Activated T-helper 1 cell treated with Interleukin-2 at 50 U/mL for 16 hours (primary cell): ENCODE measurements around the gene BOLA1.
"Not testable (repeated sequence)": the region's sequence is repeated elsewhere in the genome, so short reads cannot be mapped to it uniquely, and the experiment has no call there.

Experiments used
- DNase-seq: peaks from one replicate; pipeline ENCODE4 v3.0.0-alpha.2; 2020; ENCODE audit warnings: low read depth

BOLA1 gene

DNA sequence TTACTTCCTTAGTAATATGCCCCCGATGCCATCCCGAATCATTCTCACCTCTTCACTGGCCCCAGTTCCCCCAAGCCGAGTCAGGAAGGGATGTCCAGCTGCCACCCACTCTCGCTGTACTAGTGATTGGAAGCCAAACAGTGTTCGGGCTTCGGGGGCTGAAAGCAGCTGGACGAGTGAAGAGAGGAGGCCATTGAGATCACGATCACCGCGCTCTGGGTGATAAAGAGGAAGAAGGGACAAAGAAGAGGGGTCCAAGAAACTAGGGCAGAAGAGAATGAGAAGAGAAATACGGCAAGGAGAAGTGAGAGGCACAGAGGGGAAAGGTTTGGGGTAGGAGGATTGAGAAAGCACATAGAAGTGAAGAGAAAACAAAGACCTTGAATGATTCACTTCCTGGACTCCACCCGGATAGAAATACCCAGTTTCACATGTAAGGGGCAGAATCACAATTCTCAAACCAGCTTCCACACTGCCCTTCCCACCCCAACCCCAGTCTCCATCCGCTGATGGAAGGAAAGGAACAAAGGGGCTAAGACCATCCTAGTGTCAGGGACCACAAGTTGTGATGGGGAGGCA is 31.9 kb downstream of the BOLA1 start:
- DNase-seq: no peak

DNA sequence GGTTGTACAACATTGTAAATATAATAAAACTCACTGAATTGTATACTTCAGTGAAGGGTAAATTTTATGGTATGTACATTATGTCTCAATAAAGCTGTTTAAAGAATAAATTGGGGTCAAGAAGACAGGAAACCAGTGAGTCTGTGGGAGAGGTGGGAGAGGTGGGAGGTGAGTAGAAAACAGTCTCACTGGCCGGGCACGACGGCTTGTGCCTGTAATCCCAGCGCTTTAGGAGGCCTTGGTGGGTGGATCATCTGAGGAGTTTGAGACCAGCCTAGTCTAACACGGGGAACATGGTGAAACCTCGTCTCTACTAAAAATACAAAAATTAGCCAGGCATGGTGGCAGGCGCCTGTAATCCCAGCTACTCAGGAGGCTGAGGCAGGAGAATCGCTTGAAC is 33.1 kb downstream of the BOLA1 start:
- DNase-seq: no peak

DNA sequence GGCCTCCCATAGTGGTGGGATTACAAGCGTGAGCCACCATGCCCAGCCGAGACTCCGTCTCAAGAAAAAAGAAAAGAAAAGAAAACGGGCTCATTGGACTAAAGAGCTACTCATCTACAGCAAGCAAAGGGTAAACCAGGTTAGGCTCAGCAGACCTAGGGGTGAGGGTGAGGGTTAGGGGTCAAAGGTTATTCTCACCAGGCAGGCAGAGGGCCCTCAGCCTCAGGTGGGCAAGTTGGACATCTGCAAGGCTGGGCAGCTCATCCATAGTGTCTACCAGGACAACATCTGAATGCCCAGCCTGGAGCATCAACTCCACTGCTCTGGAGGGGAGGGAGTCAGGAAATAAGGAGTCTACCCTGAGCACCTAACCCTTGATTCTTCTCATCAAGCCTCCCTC is 33.8 kb downstream of the BOLA1 start:
- no peak for DNase-seq

DNA sequence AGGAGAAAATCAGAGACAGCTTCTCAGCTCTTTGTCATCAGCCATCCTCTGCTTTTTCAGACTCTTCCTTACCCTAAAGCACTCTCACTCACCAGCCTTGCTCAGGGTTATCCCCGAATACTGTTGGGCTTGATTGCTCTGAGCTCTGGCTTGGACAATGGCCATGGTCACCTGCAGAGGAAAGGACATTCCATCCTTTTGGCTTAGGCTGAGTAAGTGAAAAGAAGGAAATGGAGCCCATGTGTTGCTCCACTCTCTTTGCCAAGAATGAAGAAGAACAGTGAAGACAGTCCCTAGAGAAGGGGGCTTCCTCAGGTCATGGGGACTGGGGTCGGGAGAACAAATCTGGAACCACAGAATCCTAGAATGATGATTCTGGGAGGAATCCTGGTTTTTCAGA is 35.0 kb downstream of the BOLA1 start:
- no peak for DNase-seq

DNA sequence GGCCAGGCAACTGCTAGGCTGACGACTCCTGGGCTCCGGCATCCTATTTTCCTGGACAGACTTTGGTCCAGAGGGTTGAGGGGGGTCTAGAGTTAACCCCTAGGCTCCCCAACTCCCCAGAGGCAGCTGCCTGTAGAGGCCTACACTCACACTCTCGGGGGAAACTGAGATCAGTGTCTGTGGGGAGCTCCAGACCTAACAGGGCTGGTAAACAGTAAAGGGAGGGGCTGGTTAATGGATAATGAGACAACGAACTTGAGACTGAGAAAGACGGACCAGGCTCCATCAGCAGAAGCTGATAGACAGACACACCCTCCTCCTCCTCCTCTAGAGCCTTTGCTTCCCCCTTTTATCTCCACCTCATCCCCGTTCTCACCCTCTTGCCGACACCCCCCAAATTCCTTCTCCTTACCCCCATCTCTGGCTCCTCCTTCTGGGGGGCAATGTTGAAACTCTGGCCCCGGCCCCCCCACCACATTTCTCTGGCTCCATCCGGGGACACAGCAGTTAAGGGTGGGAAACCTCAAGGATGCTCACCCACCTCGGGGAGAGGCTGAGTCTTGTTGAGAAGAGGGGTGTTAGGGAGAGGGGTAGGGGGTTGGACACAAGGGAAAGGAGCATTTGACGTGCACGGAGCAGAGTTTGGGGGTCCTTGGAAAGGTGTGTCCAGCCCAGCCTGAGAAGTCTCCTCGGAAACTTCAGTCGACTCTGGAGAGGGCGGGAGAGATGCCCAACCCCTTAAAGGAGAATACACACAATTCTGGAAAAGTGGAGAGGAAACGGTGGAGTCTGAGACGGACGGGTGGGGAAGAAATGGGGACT is 37.0 kb downstream of the BOLA1 start, which contains the start of gene MTMR11:
MTMR11 (minus strand) TSS at position 710 of the 822 bp plus-strand sequence; CDS start at position 478, 232 bp downstream.
- no peak for DNase-seq

DNA sequence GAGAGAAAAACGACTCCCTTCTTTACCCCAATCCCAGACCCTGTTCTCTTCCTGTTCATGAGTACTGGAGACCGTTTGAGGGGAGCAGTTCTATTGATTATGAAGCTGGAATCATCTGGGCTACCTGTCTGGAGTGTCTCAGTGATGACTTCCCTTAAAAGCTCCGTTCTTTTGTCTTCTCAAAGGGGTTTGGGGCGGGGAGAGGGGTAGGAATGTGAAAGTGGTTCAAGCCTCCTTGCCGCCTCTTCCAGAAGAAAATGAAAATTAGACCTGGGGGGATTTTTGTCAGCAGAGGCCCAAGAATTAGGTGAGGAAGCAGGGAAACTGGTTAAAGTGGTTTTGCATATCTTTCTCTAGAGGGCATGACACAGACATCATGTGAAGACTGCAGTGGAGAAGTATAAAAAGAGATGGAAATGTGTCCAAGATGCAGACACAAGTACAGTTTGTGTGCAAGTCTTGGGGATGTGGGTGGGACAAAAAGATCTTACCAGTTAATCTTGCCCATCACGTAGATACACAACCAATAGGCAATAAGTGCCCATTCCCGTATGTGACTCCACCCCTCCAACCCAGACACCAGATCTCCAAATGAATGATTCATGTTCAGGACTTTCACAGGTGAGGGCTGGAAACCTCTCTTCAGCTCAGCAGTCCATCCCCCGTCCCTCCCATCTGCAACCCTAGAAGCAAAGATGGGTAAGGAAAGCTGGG is 37.8 kb downstream of the BOLA1 start:
- DNase-seq: no peak

DNA sequence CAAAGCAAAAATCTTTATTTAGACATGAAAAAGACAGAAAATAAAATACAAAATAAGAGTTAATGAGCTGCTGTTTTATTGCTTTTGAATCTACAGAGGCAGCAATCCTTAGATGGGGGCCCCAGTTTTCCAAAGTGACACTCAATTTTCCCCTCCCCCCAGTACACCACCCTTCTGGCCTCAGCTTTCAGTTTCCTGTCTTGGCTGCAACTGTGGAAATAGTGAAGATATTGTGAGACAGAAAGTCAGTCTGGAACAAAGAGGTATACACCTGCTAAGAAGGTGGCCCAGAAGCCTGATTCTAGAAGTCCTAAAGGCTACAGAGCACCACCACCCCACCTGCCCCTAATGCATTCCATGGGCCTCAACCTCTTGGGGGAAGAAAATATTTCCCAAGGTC is 38.4 kb downstream of the BOLA1 start:
- DNase-seq: no peak

DNA sequence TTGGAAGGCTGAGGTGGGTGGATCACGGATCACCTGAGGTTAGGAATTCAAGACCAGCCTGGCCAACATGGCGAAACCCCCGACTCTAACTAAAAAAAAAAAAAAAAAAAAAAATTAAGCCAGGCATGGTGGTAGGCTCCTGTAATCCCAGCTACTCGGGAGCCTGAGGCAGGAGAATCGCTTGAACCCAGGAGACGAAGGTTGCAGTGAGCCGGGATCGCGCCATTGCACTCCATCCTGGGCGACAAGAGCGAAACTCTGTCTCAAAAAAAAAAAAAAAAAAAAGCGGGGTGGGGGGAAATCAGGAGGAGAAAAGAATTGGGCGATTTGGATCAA is 39.3 kb downstream of the BOLA1 start:
- DNase-seq: not testable (repeated sequence)

DNA sequence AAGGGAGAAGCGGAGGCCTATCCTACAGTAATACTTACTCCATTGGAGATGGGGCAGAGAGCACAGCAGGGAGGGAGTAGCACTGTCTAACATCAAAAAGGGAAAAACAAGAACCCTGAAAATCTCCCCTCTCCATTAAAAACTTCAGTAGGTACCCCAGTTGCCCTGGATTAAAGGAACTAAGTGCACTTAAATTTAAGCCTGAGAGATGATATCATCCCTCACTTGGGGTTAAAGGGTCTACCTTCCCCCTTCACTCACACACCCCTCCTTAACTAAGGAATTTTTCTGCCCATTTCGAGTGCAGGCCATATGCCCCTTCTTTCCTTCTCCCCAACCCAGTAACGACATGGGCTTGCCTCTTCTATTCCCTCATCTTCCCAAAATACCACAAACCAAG is 41.1 kb downstream of the BOLA1 start:
- no peak for DNase-seq

DNA sequence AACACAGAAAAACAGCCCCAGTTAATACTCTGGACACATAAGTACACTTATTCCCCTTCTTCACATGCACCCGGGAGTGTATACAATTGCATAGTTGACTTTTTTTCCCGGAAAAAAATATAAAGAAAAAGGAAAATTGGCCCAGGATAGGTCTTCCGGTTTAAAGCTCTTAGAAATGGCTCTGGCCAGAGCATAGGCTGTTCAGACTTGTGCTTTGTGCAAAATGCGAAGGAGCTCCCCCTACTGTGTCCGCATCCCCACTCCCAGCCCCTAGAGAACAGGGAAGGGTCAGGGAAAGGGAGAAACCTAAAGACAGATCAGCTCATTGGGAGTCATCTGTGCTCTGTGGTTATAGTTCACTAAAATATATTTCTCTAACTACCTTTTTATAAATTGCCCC is 42.8 kb downstream of the BOLA1 start:
- no peak for DNase-seq

DNA sequence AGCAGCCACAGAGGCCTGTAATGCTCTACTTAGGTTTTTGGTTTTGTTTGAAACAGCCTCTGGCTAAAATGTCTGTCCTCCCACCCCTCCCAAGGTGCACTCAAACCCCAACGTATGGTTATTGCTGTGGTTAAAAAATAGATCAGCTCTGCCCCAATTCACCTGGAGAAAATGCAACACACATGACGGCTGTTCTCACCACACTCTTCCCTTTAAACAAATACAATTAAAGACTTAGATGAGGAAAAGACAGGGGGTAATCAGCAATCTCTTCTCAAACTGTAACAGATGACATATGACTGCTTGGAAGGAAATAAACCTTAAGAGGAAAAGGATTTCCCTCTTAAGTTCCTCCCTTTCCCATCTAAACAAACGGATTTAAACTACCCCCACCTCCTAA is 43.5 kb downstream of the BOLA1 start:
- DNase-seq: no peak

DNA sequence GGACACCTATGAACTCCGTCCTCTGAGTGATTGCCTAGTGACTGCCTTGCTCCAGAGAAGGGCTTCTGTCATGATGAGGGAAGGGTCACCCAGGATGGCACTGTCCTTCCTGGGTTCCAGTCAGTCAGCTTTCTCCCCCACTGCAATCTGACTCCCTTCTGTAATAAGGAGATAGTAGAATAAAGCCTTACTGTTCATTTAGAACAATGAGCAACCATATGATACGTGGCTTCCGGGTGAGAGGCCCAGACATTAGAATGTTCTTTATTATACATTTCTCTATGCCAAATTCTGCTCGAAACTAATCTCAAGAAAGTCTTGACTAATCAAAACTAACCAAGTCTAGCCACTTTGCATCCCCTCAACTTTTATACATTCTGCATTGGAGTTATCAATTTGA is 45.8 kb downstream of the BOLA1 start:
- no peak for DNase-seq

DNA sequence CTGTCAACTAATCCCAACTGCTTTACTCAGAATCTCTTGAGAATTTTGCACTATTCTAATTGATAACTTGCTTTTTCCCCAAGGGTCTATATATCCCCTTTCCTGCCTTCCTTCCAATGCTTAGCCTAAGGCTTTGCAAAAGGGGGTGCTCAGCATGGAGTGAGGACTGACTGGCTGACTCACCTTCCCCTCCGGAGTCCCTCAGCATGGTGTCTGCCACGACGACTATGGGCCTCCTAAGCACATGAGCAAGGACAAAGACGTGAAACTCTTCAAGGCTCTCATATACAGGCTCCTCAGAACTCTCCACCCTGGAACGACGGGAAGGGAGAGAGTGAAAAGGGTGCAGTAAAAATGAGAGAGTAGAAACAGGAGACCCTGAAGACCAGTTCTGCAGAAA is 50.5 kb downstream of the BOLA1 start:
- DNase-seq: no peak
